GM21529 (cell line): Measurements from ENCODE around the gene RIPOR3.
"Not testable (repeated sequence)": the region's sequence is repeated elsewhere in the genome, so short reads cannot be mapped to it uniquely, and the experiment has no call there.

Experiments used
- ATAC-seq: cut with Tn5 transposase; IDR thresholded peaks from one replicate; pipeline ENCODE4 v1.9.1; 2021; ENCODE audit not compliant: unreplicated experiment

The RIPOR3 gene

GRCh38 chr20:50635676-50636600 is 55.4 kb downstream of the RIPOR3 start:
- ATAC-seq: no peak

GRCh38 chr20:50635014-50635557 is 56.3 kb downstream of the RIPOR3 start:
- no peak for ATAC-seq

GRCh38 chr20:50634191-50634590 is 57.2 kb downstream of the RIPOR3 start:
- no peak for ATAC-seq

GRCh38 chr20:50633361-50633760 is 58.0 kb downstream of the RIPOR3 start:
- no peak for ATAC-seq

GRCh38 chr20:50632701-50633100 is 58.6 kb downstream of the RIPOR3 start:
- no peak for ATAC-seq

- no peak for ATAC-seq
Observed at GRCh38 chr20:50632236-50632635, 59.1 kb downstream of the RIPOR3 start.

- ATAC-seq: no peak
Observed at GRCh38 chr20:50630578-50631263, 60.6 kb downstream of the RIPOR3 start.

- no peak for ATAC-seq
Observed at GRCh38 chr20:50629670-50630045, 61.7 kb downstream of the RIPOR3 start.

- ATAC-seq: no peak
Observed at GRCh38 chr20:50628853-50629669, 62.3 kb downstream of the RIPOR3 start.

GRCh38 chr20:50628332-50628731 is 63.0 kb downstream of the RIPOR3 start:
- no peak for ATAC-seq

- ATAC-seq: no peak
Observed at GRCh38 chr20:50627747-50628146, 63.6 kb downstream of the RIPOR3 start.

GRCh38 chr20:50625986-50626677 is 65.2 kb downstream of the RIPOR3 start:
- ATAC-seq: no peak

- no peak for ATAC-seq
Observed at GRCh38 chr20:50624351-50625016, 66.9 kb downstream of the RIPOR3 start.

- ATAC-seq: no peak
Observed at GRCh38 chr20:50621068-50621665, 70.2 kb downstream of the RIPOR3 start.

GRCh38 chr20:50620459-50620858 is 70.9 kb downstream of the RIPOR3 start:
- ATAC-seq: not testable (repeated sequence)

- no peak for ATAC-seq
Observed at GRCh38 chr20:50618537-50618936, 72.8 kb downstream of the RIPOR3 start.

GRCh38 chr20:50617022-50617421 is 74.3 kb downstream of the RIPOR3 start:
- ATAC-seq: no peak

GRCh38 chr20:50615407-50615806 is 75.9 kb downstream of the RIPOR3 start:
- ATAC-seq: no peak

- no peak for ATAC-seq
Observed at GRCh38 chr20:50613438-50614169, 77.7 kb downstream of the RIPOR3 start.
